IPS-NIHi7 (cell line): Measurements from ENCODE around the gene ATP12A.

ENCODE experiments used
- DNase-seq: peaks from one replicate; pipeline ENCODE4 v3.0.0; 2012; ENCODE audit warnings: mixed read lengths; ENCODE audit errors: extremely low spot score

Gene ATP12A

GRCh38 chr13:24663089-24663395 lies 17.2 kb upstream of the ATP12A start:
- no peak for DNase-seq

DNA sequence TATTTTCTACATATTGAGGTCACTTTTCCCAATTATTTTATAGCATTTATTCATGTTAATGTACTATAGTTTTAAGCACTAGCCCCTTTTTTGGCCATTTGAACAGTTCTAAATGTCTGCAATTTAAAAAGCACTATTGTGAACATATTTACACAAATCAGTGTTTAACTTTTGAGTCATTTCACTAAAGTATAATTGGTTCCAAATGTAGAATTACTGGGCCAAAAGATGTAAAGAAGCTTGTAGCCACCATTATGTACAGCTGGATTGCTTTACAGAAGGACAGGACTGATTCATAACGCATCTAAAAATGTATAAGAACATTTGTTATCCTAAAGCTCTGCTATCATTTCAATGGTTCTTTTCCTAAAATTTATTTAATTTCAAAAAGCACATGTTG lies 16.6 kb upstream of the ATP12A start:
- DNase-seq = no peak

DNA sequence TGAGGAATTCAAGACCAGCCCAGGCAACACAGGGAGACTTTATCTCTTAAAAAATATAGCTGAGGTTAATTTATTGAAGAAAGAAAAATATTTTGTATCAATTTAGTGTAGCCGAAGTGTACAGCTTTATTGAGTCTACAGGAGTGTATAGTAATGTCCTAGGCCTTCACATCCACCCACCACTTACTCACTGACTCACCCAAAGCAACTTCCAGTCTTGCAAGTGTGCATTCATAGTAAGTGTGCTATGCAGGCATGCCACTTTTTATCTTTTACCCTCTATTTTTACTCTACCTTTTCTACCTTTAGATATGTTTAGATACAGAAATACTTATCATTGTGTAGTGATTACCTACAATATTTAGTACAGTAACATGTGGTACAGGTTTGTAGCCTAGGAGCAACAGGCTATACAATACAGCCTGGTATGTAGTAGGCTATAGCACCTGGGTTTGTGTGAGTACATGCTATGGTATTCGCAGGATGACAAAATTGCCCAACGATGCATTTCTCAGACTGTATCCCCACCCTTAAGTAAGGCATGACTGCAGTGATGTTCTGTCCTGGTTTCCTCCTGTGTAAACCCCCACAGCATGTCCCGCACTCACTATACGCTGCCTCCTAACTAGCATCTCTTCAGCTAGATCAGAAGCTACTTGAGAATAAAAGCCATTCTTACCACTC lies 15.3 kb upstream of the ATP12A start:
- no peak for DNase-seq

DNA sequence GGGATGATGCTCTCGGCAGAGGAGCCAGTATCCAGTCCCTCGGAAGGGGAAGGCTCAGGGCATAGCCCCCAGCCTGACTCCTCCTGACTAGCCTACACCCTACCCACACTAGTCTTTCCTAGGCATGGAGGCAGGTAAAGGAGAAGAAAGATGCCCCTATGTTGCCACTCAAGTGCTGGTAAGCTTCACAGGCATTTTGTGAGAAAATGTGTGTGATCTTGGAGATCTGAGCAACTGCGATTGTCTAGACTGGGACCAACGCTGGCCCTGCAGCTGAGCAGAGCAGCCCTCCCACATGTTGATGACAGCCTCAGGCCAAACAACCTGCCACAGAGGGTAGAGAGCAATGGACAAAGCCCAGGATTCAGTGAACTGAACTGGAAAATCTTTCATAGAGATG lies 11.7 kb upstream of the ATP12A start:
- no peak for DNase-seq

- no peak for DNase-seq
Measured at GRCh38 chr13:24668955-24669582, 11.1 kb upstream of the ATP12A start.

DNA sequence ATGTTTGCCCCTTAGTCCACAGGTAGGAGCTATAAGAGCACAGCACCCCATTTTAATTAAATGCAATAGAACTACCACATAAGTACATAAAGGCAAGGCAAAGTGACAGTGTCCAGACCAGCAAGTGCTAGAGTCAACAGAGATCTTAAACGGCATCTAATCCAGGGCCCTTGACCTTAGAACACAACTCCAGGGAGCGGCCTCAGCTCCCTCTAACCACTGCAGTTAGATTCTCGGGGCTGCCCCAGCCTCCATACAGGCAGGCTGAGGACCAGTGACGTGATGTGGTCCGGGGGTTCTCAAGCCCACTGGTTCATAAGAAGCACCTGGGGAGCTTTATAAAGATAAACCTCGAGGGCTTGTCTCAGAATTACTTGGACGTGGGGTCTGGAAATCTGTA lies 10.0 kb upstream of the ATP12A start:
- no peak for DNase-seq

GRCh38 chr13:24670961-24671381 lies 9.2 kb upstream of the ATP12A start:
- DNase-seq = peak; percentile 81

GRCh38 chr13:24671386-24672113 lies 8.7 kb upstream of the ATP12A start:
- DNase-seq = peak; percentile 78

GRCh38 chr13:24672141-24673132 lies 7.8 kb upstream of the ATP12A start:
- no peak for DNase-seq

DNA sequence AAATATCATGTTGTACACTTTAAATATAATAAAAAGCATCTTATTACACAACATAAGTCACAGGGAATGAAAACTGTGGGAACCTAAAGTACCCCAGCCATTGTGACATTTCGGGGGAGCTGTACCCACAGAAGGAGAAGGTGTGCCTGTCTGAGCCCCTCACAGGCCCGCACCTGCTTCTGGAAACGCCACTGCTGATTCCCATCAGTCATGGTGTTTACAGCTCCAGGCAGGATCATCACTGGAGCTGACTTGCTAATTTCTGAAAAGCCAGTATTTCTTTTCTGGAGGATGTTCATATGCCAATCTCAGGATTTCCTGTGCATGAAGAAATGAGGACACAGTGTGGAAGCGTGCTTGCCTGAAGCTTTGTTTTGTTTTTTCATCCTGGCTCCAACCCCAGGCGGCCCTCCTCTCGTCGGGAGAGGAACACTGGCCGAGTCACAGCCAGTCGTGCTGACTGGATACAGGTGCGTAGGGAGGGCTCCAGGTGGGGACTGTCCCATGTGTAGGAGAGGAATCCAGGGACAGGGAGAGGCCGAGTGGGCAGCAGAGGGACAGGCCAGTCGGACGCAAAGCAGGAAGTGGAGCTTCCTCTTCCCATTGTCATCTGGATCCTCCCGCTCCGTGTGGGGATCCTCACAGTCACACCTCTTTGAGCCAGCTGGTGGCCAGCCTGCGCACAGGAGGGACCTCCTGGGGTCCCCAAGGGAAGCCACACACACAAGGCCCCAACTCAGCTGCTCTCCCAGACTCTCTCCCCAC lies 4.2 kb upstream of the ATP12A start:
- no peak for DNase-seq

- DNase-seq = no peak
Measured at GRCh38 chr13:24678151-24678550, 2.1 kb upstream of the ATP12A start.

DNA sequence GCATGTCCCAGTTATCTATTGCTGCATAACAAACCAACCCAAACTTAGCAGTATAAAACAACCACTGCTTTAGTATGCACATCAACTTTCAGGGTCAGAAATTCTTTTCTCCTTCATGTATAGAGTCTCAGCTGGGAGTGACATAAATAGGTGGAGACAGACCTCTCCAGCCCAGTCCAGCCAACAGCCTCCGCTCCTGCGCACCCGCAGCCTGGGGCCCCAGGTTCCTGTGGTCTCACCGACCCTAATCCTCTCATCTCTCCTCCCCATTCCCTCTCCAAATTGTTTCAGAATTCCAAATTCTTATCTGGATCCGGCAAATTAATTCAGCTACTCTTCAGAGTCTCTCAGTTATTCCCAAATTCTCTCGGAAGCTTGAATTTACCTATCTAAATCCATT lies 522 bp upstream of the ATP12A start:
- DNase-seq = no peak

DNA sequence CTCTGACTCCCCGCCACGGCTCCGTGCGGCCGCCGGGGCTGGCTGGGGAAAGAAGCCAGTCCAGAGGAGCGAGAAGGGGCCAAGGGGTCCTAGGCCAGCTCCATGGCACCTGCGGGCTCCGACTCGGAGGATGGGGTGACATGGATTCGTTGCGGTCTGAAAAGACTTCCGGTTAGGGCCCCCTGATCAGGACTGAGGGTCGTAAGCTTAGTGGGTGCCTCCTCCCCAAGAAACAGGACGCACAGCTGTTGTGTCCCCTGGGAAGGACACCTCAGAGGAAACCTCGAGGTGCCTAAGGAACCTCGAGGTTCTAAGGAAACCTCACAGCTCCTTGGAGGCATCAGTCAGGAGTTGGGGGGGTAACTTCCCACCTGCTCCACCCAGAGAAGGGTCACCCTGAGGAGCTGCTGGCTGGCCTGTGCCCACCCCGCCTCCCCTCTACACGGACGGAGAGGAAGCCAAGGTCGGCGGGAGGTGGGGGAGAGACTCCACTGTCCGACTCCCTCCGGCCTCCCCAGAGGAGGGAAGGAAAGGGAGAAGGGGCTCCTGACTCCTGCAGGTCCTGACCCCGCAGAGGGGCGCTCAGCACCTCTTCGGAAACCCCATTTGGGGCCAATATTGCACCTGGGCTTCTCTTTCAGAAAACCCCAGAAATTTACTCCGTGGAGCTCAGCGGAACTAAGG lies 855 bp downstream of the ATP12A start:
- DNase-seq = no peak

GRCh38 chr13:24681930-24682329 lies 1.7 kb downstream of the ATP12A start:
- no peak for DNase-seq

DNA sequence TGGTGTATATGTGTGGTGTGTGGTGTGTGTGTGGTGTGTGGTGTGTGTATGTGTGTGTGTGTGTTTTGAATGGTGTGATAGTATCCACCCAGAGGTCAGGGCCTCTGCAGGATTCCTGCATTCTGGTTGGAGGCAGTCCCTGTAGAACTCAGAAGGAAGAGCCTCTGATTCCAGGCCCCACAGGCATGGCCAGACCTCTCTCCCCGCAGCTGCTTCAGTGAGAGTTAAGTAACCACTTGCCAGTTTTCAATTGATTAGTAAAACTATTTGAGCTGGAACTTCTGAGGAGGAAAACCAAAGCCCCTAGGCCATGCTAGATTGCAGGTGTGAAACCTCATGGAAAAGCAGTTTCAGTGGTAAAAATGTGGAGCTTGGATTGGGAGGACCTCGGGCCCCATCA lies 2.1 kb downstream of the ATP12A start:
- DNase-seq = no peak

- no peak for DNase-seq
Measured at GRCh38 chr13:24683351-24683750, 3.1 kb downstream of the ATP12A start.

- peak; percentile 91 for DNase-seq
Measured at GRCh38 chr13:24683838-24684599, 3.8 kb downstream of the ATP12A start.

DNA sequence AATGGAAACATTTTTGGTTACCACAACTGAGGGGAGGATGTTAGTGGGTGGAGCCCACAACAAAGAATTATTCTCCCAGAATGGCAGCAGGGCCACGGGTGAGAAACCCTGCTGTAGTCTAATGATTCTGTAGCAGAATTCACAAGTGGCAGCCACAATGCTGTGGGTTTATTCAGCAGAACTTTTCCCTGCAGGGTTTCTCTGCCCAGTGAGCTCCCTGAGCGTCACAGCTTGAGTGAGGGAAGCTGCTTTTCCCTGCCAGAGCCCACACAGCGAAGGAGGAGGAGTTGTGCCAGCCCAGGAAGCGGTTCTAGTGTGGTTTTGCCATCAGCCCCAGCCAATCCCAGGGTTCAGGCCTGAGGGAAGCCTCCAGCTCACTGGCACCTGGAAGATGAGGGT lies 4.4 kb downstream of the ATP12A start:
- DNase-seq = no peak

DNA sequence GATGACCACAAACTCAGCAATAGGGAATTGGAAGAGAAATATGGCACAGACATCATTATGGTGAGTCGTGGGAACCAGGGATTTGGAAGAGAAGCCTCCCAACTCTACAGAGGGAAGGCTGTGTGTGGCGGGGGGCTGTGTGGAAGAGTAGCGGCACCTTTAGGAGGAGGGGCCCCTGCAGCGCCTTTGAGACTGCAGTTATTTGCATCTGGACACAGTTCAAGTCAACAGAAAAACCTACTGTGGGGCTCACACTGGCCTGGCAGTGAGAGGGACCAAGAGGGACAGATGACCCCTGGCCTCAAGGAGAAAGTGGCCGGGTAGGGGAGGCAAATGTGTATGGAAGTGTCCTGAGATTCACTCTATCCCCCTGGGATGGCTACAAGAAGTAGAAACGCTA lies 5.1 kb downstream of the ATP12A start:
- DNase-seq = no peak

DNA sequence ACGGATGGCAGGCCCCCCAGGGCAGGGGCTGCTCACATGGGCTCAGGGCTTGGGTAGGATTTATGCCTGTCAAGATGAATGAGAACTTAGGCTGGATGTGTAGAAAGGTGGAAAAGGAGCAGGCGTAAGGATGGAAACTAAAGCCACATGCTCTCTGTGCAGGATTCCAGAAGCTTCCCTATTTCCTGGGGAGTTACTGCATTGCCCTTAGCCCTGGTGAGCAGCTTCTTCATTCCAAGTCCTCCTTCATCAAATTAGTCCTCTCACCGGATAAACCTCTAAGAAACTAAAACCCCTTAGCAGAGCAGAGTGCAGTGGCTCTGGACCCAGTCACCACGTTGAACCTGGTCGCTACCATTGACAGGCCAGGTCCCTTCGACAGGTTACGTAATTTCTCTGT lies 7.4 kb downstream of the ATP12A start:
- DNase-seq = no peak
